Measurements from ENCODE around the gene PTPRA. TPM values are rescaled to one million over a fixed set of nuclear protein-coding genes. Genes with fewer than 3 reads are reported as not detected.

The PTPRA gene
- total RNA-seq, 1 experiment from 2014 or later = 56.9 TPM

DNA sequence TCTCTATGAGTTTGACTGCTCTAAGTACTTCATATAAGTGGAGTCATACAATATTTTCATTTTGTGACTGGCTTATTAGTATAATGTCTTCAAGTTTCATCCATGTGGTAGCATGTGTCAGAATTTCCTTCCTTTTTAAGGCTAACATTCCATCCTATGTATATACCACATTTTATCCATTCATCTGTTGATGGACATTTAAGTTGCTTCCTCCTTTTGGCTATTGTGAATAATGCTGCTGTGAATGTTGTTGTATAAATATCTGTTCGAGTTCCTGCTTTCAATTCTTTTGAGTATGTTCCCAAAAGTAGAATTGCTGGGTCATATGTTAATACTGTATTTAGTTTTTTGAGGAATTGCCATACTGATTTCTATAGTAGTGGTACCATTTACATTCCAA lies 79.5 kb downstream of the PTPRA start:
- TF ChIP-seq EZH2 (IDR thresholded peaks at IDR 0.05; ENCODE audit: borderline replicate concordance, low read depth, low read length, poor library complexity, severe bottlenecking) = no peak
- ChIA-PET POLR2A (ENCODE audit: low non-redundant PET) (no interaction called here), CTCF (no interaction called here)
- Histone ChIP-seq H3K27ac (ENCODE audit: low read depth, low read length, poor library complexity, severe bottlenecking) (no peak overlapping the region), H3K9me3 (ENCODE audit: low read depth, low read length, poor library complexity, severe bottlenecking) (no peaks in the 10 kb centered on the region), H3K4me3 (ENCODE audit: low read depth, low read length, poor library complexity, severe bottlenecking) (no peak overlapping the region), H3K36me3 (ENCODE audit: insufficient read depth, low read length, poor library complexity, severe bottlenecking) (peaks cover 12% of the 10 kb centered on the region), H3K4me1 (ENCODE audit: insufficient read depth, low read length, poor library complexity, severe bottlenecking) (peaks cover 10% of the 10 kb centered on the region), H3K27me3 (replicated peaks; ENCODE audit: insufficient read depth, low read depth, low read length, poor library complexity) (no peaks in the 10 kb centered on the region)
- intact Hi-C loops (cut with micrococcal nuclease; ENCODE audit: unreplicated experiment) = no loop called here
- no peak for DNase-seq (ENCODE audit: low spot score)
- no TSS peak for BruUV-seq (replicated peaks)

DNA sequence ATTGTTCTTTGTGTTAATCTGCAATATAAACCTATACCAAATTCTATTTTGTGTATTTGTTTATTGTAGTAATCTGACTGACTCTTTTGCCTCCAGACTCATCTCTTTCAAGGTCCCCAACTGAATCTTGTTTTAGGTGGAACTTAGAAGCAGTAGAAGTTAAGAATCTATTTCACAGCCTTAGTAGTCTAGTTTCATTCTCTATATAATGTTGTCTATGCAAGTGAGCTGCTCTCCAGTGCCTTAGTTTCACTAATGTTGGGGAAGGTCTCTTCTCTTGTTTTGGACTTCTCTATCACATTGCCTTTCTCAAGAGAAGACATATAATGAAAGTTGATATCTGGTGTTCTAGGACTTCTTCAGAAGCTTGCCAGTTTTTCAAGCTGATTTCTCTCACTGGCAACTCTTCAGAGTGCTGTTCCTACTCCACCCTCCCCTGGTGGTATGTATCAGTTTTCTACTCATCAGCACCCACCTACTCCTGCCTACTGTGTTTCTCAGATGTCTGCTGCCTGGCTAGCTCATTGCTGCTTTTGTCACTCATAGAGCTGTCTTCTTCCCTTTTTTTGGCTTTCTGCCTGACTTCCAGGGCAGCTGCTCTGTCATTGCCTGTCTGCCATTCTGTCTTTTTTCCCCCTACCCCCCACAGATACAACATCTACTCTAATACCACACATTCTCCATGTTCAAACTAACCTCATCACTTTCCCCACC lies 82.1 kb downstream of the PTPRA start:
- TF ChIP-seq EZH2 (IDR thresholded peaks at IDR 0.05; ENCODE audit: borderline replicate concordance, low read depth, low read length, poor library complexity, severe bottlenecking) = no peak
- TF ChIP-seq, protein P1, sequence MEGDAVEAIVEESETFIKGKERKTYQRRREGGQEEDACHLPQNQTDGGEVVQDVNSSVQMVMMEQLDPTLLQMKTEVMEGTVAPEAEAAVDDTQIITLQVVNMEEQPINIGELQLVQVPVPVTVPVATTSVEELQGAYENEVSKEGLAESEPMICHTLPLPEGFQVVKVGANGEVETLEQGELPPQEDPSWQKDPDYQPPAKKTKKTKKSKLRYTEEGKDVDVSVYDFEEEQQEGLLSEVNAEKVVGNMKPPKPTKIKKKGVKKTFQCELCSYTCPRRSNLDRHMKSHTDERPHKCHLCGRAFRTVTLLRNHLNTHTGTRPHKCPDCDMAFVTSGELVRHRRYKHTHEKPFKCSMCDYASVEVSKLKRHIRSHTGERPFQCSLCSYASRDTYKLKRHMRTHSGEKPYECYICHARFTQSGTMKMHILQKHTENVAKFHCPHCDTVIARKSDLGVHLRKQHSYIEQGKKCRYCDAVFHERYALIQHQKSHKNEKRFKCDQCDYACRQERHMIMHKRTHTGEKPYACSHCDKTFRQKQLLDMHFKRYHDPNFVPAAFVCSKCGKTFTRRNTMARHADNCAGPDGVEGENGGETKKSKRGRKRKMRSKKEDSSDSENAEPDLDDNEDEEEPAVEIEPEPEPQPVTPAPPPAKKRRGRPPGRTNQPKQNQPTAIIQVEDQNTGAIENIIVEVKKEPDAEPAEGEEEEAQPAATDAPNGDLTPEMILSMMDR (conservative IDR thresholded peaks at IDR 0.05; ENCODE audit: low read depth, low read length) = no peak
- ChIA-PET CTCF (no interaction called here), POLR2A (ENCODE audit: low non-redundant PET) (no interaction called here)
- DNase-seq (ENCODE audit: low spot score) = peak; percentile 29
- intact Hi-C loops (cut with micrococcal nuclease; ENCODE audit: unreplicated experiment) = no loop called here
- Histone ChIP-seq H3K4me3 (ENCODE audit: low read depth, low read length, poor library complexity, severe bottlenecking) (no peak overlapping the region), H3K27ac (ENCODE audit: low read depth, low read length, poor library complexity, severe bottlenecking) (no peak overlapping the region), H3K4me1 (ENCODE audit: insufficient read depth, low read length, poor library complexity, severe bottlenecking) (peaks cover 7% of the 10 kb centered on the region), H3K27me3 (replicated peaks; ENCODE audit: insufficient read depth, low read depth, low read length, poor library complexity) (no peaks in the 10 kb centered on the region), H3K36me3 (ENCODE audit: insufficient read depth, low read length, poor library complexity, severe bottlenecking) (peaks cover 12% of the 10 kb centered on the region), H3K9me3 (ENCODE audit: low read depth, low read length, poor library complexity, severe bottlenecking) (no peaks in the 10 kb centered on the region)
- no TSS peak for BruUV-seq (replicated peaks)

DNA sequence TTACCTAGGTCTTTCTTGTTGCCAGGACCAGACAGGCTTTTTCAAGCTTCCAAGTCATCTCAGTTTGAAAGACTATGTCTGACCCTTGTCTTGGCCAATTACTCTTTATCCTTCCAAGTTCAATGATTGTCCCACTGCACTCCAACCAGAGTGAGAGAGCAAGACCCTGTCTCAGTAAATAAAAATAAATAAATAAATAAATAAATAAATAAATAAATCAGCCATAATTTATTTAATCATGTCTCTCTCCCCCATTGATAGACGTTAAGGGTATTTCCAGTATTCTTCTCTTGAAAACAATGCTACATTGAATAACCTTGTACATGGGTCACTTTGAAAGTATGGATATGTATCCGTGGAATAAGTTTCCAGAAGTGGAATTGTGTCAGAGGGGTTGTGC lies 83.2 kb downstream of the PTPRA start:
- intact Hi-C loops (cut with micrococcal nuclease; ENCODE audit: unreplicated experiment) = no loop called here
- DNase-seq (ENCODE audit: low spot score) = no peak
- TF ChIP-seq EZH2 (IDR thresholded peaks at IDR 0.05; ENCODE audit: borderline replicate concordance, low read depth, low read length, poor library complexity, severe bottlenecking) = no peak
- TF ChIP-seq, protein P1 (conservative IDR thresholded peaks at IDR 0.05; ENCODE audit: low read depth, low read length) = no peak
- no peak overlapping the region for H3K4me3 ChIP-seq (ENCODE audit: low read depth, low read length, poor library complexity, severe bottlenecking)
- POLR2A ChIA-PET (ENCODE audit: low non-redundant PET) = no interaction called here
- no TSS peak for BruUV-seq (replicated peaks)
- no peak overlapping the region for H3K27ac ChIP-seq (ENCODE audit: low read depth, low read length, poor library complexity, severe bottlenecking)
- H3K27me3 ChIP-seq (replicated peaks; ENCODE audit: insufficient read depth, low read depth, low read length, poor library complexity) = no peaks in the 10 kb centered on the region
- CTCF ChIA-PET = no interaction called here
- H3K9me3 ChIP-seq (ENCODE audit: low read depth, low read length, poor library complexity, severe bottlenecking) = no peaks in the 10 kb centered on the region
- peaks cover 4% of the 10 kb centered on the region for H3K36me3 ChIP-seq (ENCODE audit: insufficient read depth, low read length, poor library complexity, severe bottlenecking)
- H3K4me1 ChIP-seq (ENCODE audit: insufficient read depth, low read length, poor library complexity, severe bottlenecking) = peaks cover 7% of the 10 kb centered on the region

DNA sequence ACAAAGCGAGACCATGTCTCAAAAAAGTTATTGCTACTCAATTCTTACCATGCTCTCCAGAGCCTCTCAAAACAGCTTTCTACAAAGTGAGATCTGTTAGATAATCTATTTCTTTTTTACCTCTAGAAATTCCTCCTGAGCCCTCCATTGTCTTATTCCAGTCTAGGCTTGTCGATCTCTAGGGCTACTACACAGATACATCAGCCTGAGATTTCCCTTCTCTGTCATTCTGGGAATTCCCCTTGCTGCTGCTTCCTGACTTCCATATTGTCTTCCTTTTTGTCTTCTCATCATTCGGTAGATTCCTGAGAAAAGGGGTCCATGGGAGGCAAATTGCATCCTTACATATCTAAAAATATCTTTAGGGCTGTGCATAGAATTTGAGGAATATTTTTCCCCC lies 94.6 kb downstream of the PTPRA start:
- ChIA-PET POLR2A (ENCODE audit: low non-redundant PET) (no interaction called here), CTCF (no interaction called here)
- Histone ChIP-seq H3K27me3 (replicated peaks; ENCODE audit: insufficient read depth, low read depth, low read length, poor library complexity) (no peaks in the 10 kb centered on the region), H3K27ac (ENCODE audit: low read depth, low read length, poor library complexity, severe bottlenecking) (no peak overlapping the region), H3K4me1 (ENCODE audit: insufficient read depth, low read length, poor library complexity, severe bottlenecking) (no peaks in the 10 kb centered on the region), H3K9me3 (ENCODE audit: low read depth, low read length, poor library complexity, severe bottlenecking) (no peaks in the 10 kb centered on the region), H3K4me3 (ENCODE audit: low read depth, low read length, poor library complexity, severe bottlenecking) (no peak overlapping the region), H3K36me3 (ENCODE audit: insufficient read depth, low read length, poor library complexity, severe bottlenecking) (peaks cover 13% of the 10 kb centered on the region)
- BruUV-seq (replicated peaks) = no TSS peak
- intact Hi-C loops (cut with micrococcal nuclease; ENCODE audit: unreplicated experiment) = no loop called here
- TF ChIP-seq, protein P1 (conservative IDR thresholded peaks at IDR 0.05; ENCODE audit: low read depth, low read length) = no peak
- TF ChIP-seq EZH2 (IDR thresholded peaks at IDR 0.05; ENCODE audit: borderline replicate concordance, low read depth, low read length, poor library complexity, severe bottlenecking) = no peak
- no peak for DNase-seq (ENCODE audit: low spot score)
